Posterior cingulate gyrus (tissue), 11 donors: ENCODE measurements around the gene SCGB1D4.
"Not testable (repeated sequence)": the region's sequence is repeated elsewhere in the genome, so short reads cannot be mapped to it uniquely, and the experiment has no call there.

Source experiments
- DNase-seq, 10 donors: peaks; one replicate each; pipeline versions ENCODE4 v3.0.0 to v3.0.0-alpha.2; 2020 to 2021; ENCODE audit warnings: mixed read lengths in 3 of 10
- intact Hi-C: fragments of 100-400 bp; cut with DNase I; formaldehyde crosslinking; loops from one replicate; pipeline ENCODE4 v1.15.1; 2023

The SCGB1D4 gene

GRCh38 chr11:62298975-62299374, at the start of gene SCGB1D4:
Gene SCGB1D4, minus strand, starts transcription at chr11:62299075. Its CDS starts 65 bp downstream, at chr11:62299010.
- intact Hi-C loops, result no loop called here
- no peak for DNase-seq

DNA sequence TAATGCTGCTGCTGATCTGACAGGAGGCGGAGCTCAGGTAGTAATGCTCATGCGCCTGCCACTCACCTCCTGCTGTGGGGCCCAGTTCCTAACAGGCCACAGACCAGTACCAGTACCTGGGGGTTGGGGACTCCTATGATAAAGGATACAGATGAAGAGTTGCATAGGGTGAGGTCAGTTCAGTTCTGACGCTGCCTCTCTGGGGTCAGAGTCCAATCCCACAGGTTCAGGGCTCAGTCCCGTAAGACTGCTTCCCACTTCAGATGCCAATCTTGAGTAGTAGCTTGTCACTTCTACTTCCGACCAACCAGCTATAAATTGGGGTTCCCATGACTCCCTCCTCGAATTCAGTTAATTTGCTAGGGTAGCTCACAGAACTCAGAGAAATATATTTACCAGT, 47.0 kb upstream of the SCGB1D4 start:
- intact Hi-C loops, result no loop called here
- DNase-seq, result no peak

GRCh38 chr11:62344210-62344609, 45.3 kb upstream of the SCGB1D4 start:
- intact Hi-C loops, result no loop called here
- DNase-seq, result no peak

GRCh38 chr11:62343646-62344190, 44.8 kb upstream of the SCGB1D4 start:
- intact Hi-C loops, result not testable (repeated sequence)

GRCh38 chr11:62341588-62341987, 42.7 kb upstream of the SCGB1D4 start:
- DNase-seq, result no peak
- intact Hi-C loops, result no loop called here

More at GRCh38 chr11:62343646-62344190, 44.8 kb upstream of the SCGB1D4 start:
- not testable (repeated sequence) for DNase-seq

- DNase-seq, result peak; percentile 56 to 95 (median 78)
- intact Hi-C loops, result loop anchor here (1.0 kb wide), 1 partner anchor 38 kb away; no protein-coding TSS in a partner anchor
These were observed 41.5 kb upstream of the SCGB1D4 start for GRCh38 chr11:62340269-62340901.

- DNase-seq, result no peak
- intact Hi-C loops, result no loop called here
These were observed 39.3 kb upstream of the SCGB1D4 start for GRCh38 chr11:62338218-62338617.

DNA sequence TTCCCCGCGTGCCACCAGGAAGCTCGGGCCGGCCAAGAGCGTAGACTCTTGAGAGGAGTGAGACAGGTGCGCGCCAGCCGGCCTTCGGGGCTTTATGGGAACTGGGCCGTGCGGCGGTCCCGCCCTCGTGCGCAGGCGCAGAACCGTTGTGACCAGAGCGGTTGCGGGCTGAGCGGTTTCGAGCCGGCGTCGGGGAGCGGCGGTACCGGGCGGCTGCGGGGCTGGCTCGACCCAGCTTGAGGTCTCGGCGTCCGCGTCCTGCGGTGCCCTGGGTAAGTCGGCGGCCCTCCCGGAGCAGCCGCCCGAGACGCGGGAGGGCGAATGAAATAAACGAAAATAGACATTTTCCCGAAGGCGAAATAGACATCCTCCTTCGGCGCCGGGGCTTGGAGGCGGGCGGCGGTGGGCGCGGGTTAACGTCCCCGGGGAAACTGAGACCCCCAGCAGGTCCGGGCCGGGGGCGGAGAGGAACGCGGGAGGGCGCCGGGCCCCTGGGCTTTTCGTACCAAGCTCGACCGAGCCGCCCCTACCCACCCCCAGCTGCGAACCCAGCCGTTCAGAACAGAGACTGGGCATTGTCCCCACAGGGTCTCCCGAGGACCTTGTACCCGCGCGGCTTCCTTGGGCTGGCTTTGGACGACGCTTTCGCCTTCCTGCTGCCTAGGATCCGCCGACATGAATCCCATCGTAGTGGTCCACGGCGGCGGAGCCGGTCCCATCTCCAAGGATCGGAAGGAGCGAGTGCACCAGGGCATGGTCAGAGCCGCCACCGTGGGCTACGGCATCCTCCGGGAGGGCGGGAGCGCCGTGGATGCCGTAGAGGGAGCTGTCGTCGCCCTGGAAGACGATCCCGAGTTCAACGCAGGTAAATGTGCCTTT, 38.7 kb upstream of the SCGB1D4 start, which contains the start of gene ASRGL1:
TSS of gene ASRGL1 (plus strand) at position 146 of the 879 bp plus-strand sequence. CDS start at position 676, 530 bp downstream.
- DNase-seq, result peak; percentile 86 to 98 (median 90)
- intact Hi-C loops, result no loop called here

DNA sequence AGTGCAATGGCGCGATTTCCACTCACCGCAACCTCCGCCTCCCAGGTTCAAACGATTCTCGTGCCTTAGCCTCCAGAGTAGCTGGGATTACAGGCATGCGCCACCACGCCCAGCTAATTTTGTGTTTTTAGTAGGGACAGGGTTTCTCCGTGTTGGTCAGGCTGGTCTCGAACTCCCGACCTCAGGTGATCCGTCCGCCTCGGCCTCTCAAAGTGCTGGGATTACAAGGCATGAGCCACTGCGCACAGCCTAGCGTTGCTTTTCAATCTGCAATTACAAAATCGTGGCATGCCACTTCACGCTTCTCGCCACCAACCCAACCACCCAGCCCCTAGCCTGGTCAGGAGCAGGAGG, 38.1 kb upstream of the SCGB1D4 start:
- intact Hi-C loops, result not testable (repeated sequence)
- DNase-seq, result peak in 2 of 10 donors; percentile 2 to 64

DNA sequence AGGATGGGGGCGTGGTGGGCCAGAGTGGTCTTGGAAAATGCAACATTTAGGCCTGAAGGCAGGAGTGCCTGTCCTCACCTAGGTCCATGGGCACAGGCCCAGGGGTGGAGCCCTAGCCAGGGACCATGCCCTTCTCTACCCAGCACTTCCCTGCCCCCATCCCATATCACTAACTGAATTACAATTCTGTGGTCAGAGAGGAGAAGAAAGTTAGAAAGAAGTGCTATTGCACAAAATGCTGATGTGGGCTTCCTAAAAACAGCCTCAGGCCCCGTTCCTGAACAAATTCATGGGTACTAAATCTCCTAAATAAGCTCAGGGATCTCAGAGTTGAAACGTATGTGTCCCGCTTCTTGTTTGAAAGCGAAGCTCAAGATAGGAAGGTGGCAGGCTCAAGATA, 34.9 kb upstream of the SCGB1D4 start:
- intact Hi-C loops, result no loop called here
- no peak for DNase-seq

GRCh38 chr11:62331264-62331663, 32.4 kb upstream of the SCGB1D4 start:
- DNase-seq, intact Hi-C loops: not testable (repeated sequence)

GRCh38 chr11:62327541-62327940, 28.7 kb upstream of the SCGB1D4 start:
- intact Hi-C loops, DNase-seq: not testable (repeated sequence)

DNA sequence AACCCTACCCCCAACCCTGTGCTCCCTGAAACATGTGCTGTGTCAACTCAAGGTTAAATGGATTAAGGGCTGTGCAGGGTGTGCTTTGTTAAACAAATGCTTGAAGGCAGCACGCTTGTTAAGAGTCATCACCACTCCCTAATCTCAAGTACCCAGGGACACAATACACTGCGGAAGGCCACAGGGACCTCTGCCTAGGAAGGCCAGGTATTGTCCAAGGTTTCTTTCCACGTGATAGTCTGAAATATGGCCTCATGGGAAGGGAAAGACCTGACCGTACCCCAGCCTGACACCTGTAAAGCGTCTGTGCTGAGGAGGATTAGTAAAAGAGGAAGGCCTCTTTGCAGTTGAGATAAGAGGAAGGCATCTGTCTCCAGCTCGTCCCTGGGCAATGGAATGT, 27.8 kb upstream of the SCGB1D4 start:
- intact Hi-C loops, DNase-seq: not testable (repeated sequence)

GRCh38 chr11:62325781-62326180, 26.9 kb upstream of the SCGB1D4 start:
- intact Hi-C loops, result not testable (repeated sequence)

DNA sequence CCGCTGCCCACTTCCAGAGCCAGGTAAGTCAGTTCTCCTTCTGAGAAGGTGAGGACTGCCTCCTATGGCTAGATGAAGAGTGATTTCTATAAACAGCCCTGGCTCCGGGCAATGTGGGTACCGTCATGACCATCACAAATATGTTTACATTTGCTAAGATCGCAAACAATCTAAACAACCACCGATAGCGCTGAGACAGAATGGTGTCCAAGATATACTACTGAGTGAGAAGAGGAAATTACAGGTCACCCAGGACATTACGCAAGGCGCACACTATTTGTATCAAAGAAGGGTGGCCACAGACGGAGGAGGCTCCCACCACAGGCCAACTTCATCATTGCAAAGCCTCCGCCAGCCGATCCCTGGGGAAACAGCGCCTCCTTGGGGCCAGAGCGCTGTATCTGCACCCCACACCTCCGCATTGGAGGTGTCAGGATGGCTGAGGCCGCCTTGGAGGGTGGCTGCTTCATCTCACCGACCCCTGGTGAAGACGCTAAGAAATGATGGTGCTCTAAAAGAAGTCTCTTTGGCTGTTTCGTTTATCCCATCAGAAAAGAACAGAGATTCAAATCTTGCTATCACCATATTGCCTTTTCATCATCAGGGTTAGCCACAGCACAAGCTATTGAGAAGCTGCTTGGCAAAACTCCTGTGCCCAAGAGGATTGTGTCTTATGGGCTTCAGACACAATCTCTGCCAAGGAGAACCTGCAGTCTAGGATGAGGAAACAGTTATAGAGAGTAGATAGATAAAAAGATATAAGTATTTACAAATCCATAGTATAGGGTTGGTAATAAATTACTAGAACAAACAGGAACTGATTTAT, 26.1 kb upstream of the SCGB1D4 start:
- intact Hi-C loops, result no loop called here
- peak in 4 of 10 donors; percentile 27 to 90 (median 33) for DNase-seq

More at GRCh38 chr11:62325781-62326180, 26.9 kb upstream of the SCGB1D4 start:
- not testable (repeated sequence) for DNase-seq

GRCh38 chr11:62322524-62322923, 23.6 kb upstream of the SCGB1D4 start:
- DNase-seq, result no peak
- intact Hi-C loops, result no loop called here

GRCh38 chr11:62315431-62315830, 16.6 kb upstream of the SCGB1D4 start:
- intact Hi-C loops, result no loop called here

GRCh38 chr11:62309991-62310390, 11.1 kb upstream of the SCGB1D4 start:
- DNase-seq, result no peak
- intact Hi-C loops, result no loop called here

More at GRCh38 chr11:62315431-62315830, 16.6 kb upstream of the SCGB1D4 start:
- no peak for DNase-seq

GRCh38 chr11:62307950-62308349, 9.1 kb upstream of the SCGB1D4 start:
- intact Hi-C loops, result no loop called here
- DNase-seq, result no peak

GRCh38 chr11:62306227-62306626, 7.4 kb upstream of the SCGB1D4 start:
- no peak for DNase-seq
- intact Hi-C loops, result no loop called here
